GM12891 (cell line): ENCODE results near the gene IGSF3.

Source experiments
- PAX5 ChIP-seq: IDR thresholded peaks from 2 replicates; pipeline ENCODE4 v1.6.1; 2011; ENCODE audit warnings: low read length, moderate library complexity, mild to moderate bottlenecking; ENCODE audit not compliant: insufficient read depth, severe bottlenecking
- POLR2A ChIP-seq: IDR thresholded peaks from 2 replicates; pipeline ENCODE4 v1.6.1; 2011; ENCODE audit warnings: low read depth, low read length, control low read depth
- POLR2AphosphoS5 ChIP-seq: IDR thresholded peaks from 2 replicates; pipeline ENCODE4 v1.6.1; 2011; ENCODE audit warnings: low read depth, low read length, control low read depth
- POU2F2 ChIP-seq: IDR thresholded peaks from 2 replicates; pipeline ENCODE4 v1.6.1; 2011; ENCODE audit warnings: low read depth, mild to moderate bottlenecking, control low read depth, low read length, moderate library complexity
- TAF1 ChIP-seq: IDR thresholded peaks from 2 replicates; pipeline ENCODE4 v1.6.1; 2011; ENCODE audit warnings: low read depth, low read length, control low read depth

- TF ChIP-seq POLR2A (no peak), POLR2AphosphoS5 (no peak), TAF1 (no peak), POU2F2 (no peak), PAX5 (no peak)
Observed at GRCh38 chr1:116717318-116717717, 49.8 kb upstream of the IGSF3 start.
